Subcutaneous abdominal adipose tissue (tissue), 5 donors: ENCODE results near the gene OXGR1.

Experiments used
- H3K27ac ChIP-seq: one replicate; pipeline ENCODE4 v1.7.0; 2013; ENCODE audit warnings: low read depth, mild to moderate bottlenecking, inconsistent platforms, low read length, moderate library complexity
- H3K27me3 ChIP-seq, 5 donors: one replicate each; pipeline ENCODE4 v1.7.0; 2013; ENCODE audit warnings: low read length in 5 of 5, inconsistent platforms in 1 of 5; ENCODE audit not compliant: control insufficient read depth in 5 of 5, insufficient read depth in 4 of 5
- H3K36me3 ChIP-seq, 5 donors: one replicate each; pipeline ENCODE4 v1.7.0; 2013; ENCODE audit warnings: low read length in 5 of 5; ENCODE audit not compliant: control insufficient read depth in 5 of 5, insufficient read depth in 5 of 5
- H3K4me1 ChIP-seq, 5 donors: one replicate each; pipeline ENCODE4 v1.7.0; 2013; ENCODE audit warnings: low read length in 5 of 5, mild to moderate bottlenecking in 3 of 5, moderate library complexity in 1 of 5; ENCODE audit not compliant: control insufficient read depth in 5 of 5, insufficient read depth in 5 of 5
- H3K4me3 ChIP-seq, 5 donors: one replicate each; pipeline ENCODE4 v1.7.0; 2013; ENCODE audit warnings: low read length in 5 of 5, low read depth in 1 of 5
- H3K9ac ChIP-seq, 5 donors: one replicate each; pipeline ENCODE4 v1.7.0; 2013; ENCODE audit warnings: low read length in 5 of 5, mild to moderate bottlenecking in 4 of 5, moderate library complexity in 3 of 5
- H3K9me3 ChIP-seq, 5 donors: one replicate each; pipeline ENCODE4 v1.7.0; 2013; ENCODE audit warnings: low read length in 5 of 5; ENCODE audit not compliant: control insufficient read depth in 5 of 5
- donor health status: healthy.
- donor health status: healthy.
- donor health status: healthy.
- donor health status: healthy.
- donor health status: healthy.

OXGR1 gene

DNA sequence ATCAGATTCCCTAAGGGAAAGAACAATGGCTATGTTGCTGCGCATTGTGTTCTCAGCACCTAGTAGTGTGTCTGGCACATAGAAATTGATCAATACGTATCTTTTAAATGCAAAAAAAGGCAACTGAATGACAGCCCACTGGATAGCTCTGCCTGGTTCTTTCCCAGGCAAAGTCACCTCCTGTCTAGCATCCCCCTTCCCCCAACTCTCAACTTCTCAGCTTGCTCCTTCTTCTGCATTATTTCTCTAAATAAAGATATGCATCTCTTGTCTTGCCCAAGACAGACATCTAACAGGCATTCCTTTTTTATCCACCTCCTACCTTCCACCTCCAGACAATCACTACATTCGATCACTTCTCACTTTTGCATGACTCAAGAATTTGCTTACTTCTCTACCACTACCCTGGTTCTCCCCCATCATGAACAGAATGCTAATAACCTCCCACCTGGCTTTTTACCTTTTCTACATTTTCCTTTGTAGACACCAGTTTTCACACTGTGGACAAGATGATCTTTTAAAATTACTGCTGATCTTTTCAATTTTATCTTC is 26.5 kb upstream of the OXGR1 start:
- Histone ChIP-seq H3K9me3 (no peaks in the 10 kb centered on the region), H3K27ac (no peak overlapping the region), H3K27me3 (no peaks in the 10 kb centered on the region), H3K4me1 (peaks cover 0 to 12% (median 9%) of the 10 kb centered on the region in 5 donors), H3K4me3 (no peak overlapping the region), H3K9ac (no peak overlapping the region), H3K36me3 (no peaks in the 10 kb centered on the region)

DNA sequence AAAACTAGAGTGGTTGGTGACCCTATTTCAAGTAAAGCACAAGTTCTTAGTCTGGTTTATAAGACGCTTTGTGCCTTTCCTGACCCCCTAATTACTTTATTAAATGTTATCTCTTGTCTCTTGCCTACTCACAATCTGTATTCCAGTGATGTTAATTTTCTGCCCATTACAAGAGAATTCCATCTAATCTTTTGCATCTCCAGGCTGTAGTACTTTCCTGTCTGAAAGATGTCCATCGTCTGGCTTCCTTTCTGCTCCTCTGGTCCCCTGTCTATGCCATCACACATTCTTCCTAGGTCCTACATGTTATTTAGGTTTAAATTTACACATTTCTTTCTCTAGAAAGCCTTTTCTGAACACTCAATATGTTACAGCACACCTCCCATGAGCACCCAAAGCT is 25.9 kb upstream of the OXGR1 start:
- Histone ChIP-seq H3K4me3 (no peak overlapping the region), H3K9ac (no peak overlapping the region), H3K4me1 (peaks cover 0 to 12% (median 9%) of the 10 kb centered on the region in 5 donors), H3K9me3 (no peaks in the 10 kb centered on the region), H3K27me3 (no peaks in the 10 kb centered on the region), H3K27ac (no peak overlapping the region), H3K36me3 (no peaks in the 10 kb centered on the region)

DNA sequence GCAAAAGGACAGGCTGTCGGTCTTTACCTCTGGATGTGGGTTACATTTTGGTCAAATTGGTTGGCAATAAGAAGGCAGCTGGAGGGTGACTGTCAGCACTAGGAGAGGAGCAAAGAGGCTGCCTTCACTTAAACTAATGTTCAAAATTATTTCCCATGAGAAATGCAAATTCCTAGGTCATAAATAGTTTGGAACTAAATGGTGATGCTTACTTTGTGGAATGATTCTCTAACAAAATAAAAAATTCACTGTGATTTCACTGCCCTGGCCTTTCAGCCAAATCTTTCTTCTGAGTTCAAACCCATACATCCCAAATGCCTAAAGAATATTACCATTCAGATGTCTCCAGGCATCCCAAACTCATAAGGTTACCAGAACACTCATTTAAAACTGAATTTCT is 25.0 kb upstream of the OXGR1 start:
- no peak overlapping the region for H3K4me3 ChIP-seq
- H3K27ac ChIP-seq, result no peak overlapping the region
- no peaks in the 10 kb centered on the region for H3K9me3 ChIP-seq
- H3K4me1 ChIP-seq, result peaks cover 0 to 12% (median 9%) of the 10 kb centered on the region in 5 donors
- no peaks in the 10 kb centered on the region for H3K27me3 ChIP-seq
- no peak overlapping the region for H3K9ac ChIP-seq
- H3K36me3 ChIP-seq, result no peaks in the 10 kb centered on the region

DNA sequence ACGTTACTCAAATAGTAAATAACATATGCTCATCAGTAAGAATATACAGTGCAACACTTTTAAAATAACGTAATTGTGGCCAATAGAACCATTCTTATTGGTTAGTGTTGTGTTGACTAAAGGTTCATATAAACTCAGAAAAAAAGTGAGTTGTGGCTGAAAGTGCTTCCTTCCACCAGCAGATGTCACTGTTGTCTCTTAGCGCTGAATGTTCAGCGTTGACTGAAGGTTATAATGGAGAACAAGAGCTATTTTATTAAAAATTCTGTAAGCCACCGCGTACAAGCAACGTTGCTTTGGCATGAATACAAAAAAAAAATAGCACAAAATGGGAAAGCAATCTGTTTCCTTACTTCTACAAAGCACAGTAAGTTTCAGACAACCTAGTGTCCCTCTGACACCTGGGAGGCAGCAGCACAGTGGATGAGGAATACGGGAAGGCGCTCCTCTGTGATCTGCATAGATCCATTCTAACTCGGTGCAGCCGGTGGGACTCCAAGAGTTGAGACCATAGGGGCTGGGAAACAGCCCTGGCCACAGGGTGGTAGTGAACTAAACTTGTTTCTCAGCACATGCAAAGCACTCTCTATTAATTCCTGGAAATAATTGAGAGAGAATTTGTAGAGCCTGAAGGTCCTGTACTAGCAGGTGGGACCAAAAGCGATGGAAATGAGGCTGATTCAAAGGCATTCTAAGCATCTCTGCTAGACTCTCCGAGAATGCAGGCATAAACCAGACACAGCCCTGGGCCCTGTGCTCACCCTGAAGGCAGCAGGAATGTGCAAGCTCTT is 23.9 kb upstream of the OXGR1 start:
- Histone ChIP-seq H3K4me1 (peaks cover 0 to 8% (median 8%) of the 10 kb centered on the region in 5 donors), H3K9me3 (no peaks in the 10 kb centered on the region), H3K27ac (no peak overlapping the region), H3K36me3 (no peaks in the 10 kb centered on the region), H3K4me3 (no peak overlapping the region), H3K27me3 (no peaks in the 10 kb centered on the region), H3K9ac (no peak overlapping the region)

DNA sequence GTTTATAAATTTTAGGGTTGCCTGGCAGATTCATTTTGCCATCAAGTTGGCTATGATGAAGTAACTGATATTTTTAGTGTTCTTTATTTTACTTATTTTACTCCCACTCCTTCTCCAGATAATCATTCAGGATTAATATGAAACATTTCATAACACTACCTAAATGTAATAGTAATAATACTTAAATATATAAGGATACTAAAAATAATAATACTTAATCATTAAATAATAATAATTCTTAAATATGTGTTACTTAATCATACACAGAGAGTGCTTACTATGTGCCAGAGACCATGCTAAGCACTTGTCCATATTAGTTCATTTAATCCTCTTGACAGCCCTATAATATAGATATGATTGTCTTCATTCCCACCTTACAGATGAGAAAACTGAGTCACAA is 23.0 kb upstream of the OXGR1 start:
- H3K4me1 ChIP-seq, result peaks cover 0 to 6% (median 5%) of the 10 kb centered on the region in 5 donors
- H3K36me3 ChIP-seq, result no peaks in the 10 kb centered on the region
- H3K4me3 ChIP-seq, result no peak overlapping the region
- H3K9ac ChIP-seq, result no peak overlapping the region
- H3K9me3 ChIP-seq, result no peaks in the 10 kb centered on the region
- H3K27me3 ChIP-seq, result no peaks in the 10 kb centered on the region
- H3K27ac ChIP-seq, result no peak overlapping the region

DNA sequence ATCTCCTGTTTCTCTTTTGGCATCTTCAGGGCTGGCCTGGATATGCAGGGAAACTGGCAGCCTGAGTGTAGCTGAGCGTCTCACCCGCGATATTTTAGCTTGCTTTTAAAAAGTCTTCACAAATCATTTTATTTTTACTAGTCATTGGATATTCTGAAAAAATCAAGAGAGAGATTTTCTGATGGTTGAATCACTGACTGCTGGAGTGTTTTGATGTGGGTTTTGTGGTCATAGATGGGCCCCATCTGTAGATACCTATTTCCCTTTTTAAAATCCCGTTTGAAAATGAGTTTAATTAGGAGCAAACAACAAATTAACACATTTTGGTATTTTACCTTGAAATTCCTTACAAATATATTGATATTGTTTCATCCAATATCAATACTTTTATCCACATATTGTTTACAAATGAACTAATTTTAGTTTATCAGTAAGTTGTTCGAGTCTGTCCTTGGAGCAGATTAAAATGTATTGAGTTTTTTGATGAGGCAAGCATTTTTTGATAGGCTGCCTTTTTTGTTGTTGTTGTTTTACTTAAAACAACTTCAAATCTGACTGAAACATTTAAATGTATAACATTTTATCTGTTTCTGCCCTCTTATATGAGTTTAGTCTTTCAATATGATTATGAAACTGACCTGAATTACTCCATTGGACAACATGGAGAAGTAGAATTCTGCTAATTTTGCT is 21.5 kb upstream of the OXGR1 start:
- no peaks in the 10 kb centered on the region for H3K36me3 ChIP-seq
- H3K4me1 ChIP-seq, result peaks cover 0 to 6% (median 5%) of the 10 kb centered on the region in 5 donors
- no peaks in the 10 kb centered on the region for H3K9me3 ChIP-seq
- no peak overlapping the region for H3K4me3 ChIP-seq
- no peak overlapping the region for H3K9ac ChIP-seq
- no peak overlapping the region for H3K27ac ChIP-seq
- no peaks in the 10 kb centered on the region for H3K27me3 ChIP-seq

DNA sequence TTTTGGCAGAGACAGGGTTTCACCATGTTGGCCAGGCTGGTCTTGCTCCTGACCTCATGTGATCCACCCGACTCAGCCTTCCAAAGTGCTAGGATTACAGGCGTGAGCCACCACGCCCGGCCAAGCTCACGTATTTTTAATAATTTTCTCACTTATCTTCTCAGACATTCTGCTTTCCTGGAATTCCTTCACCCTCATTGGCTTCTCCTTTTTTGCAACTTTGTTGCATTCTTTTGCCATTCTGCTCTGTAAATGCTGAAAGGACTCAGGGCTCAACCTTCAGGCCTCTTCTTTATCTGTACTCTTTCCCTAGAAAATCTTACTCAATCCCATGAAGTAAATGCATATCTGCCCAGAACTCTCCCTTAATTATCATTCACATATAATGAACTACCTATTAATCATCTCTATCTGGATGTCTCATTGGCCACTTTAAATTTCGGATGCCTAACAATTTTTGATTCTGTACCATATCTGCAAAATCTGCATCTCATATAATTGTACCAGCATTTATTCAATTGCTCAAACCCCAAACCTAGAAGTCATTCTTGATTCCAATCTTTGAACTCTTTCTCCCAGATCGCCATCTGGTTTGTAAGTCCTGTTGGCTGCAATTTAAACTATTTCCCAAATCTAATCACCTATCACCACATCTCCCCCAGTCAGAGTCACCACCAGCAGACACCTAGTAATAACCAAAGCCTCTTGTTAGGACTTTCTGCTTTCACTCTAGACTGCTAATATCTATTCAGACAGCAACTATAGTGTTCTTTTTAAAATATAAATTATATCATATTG is 18.2 kb upstream of the OXGR1 start:
- Histone ChIP-seq H3K36me3 (no peaks in the 10 kb centered on the region), H3K9ac (no peak overlapping the region), H3K27ac (no peak overlapping the region), H3K4me1 (no peaks in the 10 kb centered on the region), H3K4me3 (no peak overlapping the region), H3K27me3 (no peaks in the 10 kb centered on the region), H3K9me3 (no peaks in the 10 kb centered on the region)

- no peak overlapping the region for H3K9ac ChIP-seq
- H3K36me3 ChIP-seq, result no peaks in the 10 kb centered on the region
- no peaks in the 10 kb centered on the region for H3K27me3 ChIP-seq
- no peak overlapping the region for H3K27ac ChIP-seq
- no peak overlapping the region for H3K4me3 ChIP-seq
- H3K9me3 ChIP-seq, result no peaks in the 10 kb centered on the region
- no peaks in the 10 kb centered on the region for H3K4me1 ChIP-seq
These were observed 17.3 kb upstream of the OXGR1 start for GRCh38 chr13:97011446-97012131.

- no peak overlapping the region for H3K27ac ChIP-seq
- no peak overlapping the region for H3K9ac ChIP-seq
- H3K4me1 ChIP-seq, result peaks cover 0 to 5% (median 0%) of the 10 kb centered on the region in 5 donors
- no peaks in the 10 kb centered on the region for H3K36me3 ChIP-seq
- H3K27me3 ChIP-seq, result no peaks in the 10 kb centered on the region
- H3K9me3 ChIP-seq, result no peaks in the 10 kb centered on the region
- no peak overlapping the region for H3K4me3 ChIP-seq
These were observed 14.4 kb upstream of the OXGR1 start for GRCh38 chr13:97008643-97009042.
